Body of pancreas (tissue), 4 donors: ENCODE results near the gene NPHP4. TPM values are rescaled to one million over a fixed set of nuclear protein-coding genes. Genes with fewer than 3 reads are reported as not detected.

Source experiments
- ATAC-seq: fragments of 150-250 bp; one replicate; pipeline ENCODE4 v1.9.1; 2016
- DNase-seq, 4 donors: peaks; one replicate each; pipeline ENCODE4 v3.0.0-alpha.2; 2019
- H3K27ac ChIP-seq, 4 donors: fragments of 200-600 bp; sonication (generic); 1 replicate in 3 of 4; 2 replicates in 1 of 4; pipeline versions ENCODE4 v1.5.1 to v1.6.1; 2016 to 2019; ENCODE audit warnings: mild to moderate bottlenecking in 1 of 4, mixed read lengths in 1 of 4, moderate library complexity in 1 of 4
- H3K27me3 ChIP-seq, 2 donors: fragments of 200-600 bp; sonication (generic); one replicate each; pipeline ENCODE4 v1.6.0; 2016; ENCODE audit warnings: mild to moderate bottlenecking in 1 of 2
- H3K36me3 ChIP-seq, 2 donors: fragments of 200-600 bp; sonication (generic); replicated peaks in 1 of 2; 2 replicates each; pipeline ENCODE4 v1.5.1; 2016; ENCODE audit warnings: low read depth in 2 of 2; ENCODE audit not compliant: insufficient read depth in 1 of 2
- H3K4me1 ChIP-seq: fragments of 200-600 bp; sonication (generic); one replicate; pipeline ENCODE4 v1.6.0; 2016
- H3K4me3 ChIP-seq, 2 donors: fragments of 200-600 bp; sonication (generic); 1 replicate in 1 of 2; 2 replicates in 1 of 2; pipeline ENCODE4 v1.5.1; 2016 to 2019
- H3K9me3 ChIP-seq, 3 donors: fragments of 200-600 bp; sonication (generic); 1 replicate in 2 of 3; 2 replicates in 1 of 3; pipeline ENCODE4 v1.5.1; 2016
- POLR2A ChIP-seq, 3 donors: fragments of 450-650 bp; IDR thresholded peaks; one replicate each; pipeline ENCODE4 v1.6.1; 2016; ENCODE audit warnings: antibody characterized with exemption in 3 of 3, mild to moderate bottlenecking in 2 of 3
- WGBS, 2 donors: methylation state at CpG; one replicate each; pipeline ENCODE4 v1.1.5; 2017; 5-methylcytosine and 5-hydroxymethylcytosine counted together
- intact Hi-C: fragments of 100-400 bp; cut with DNase I; formaldehyde crosslinking; loops from one replicate; pipeline ENCODE4 v1.15.1; 2023
- total RNA-seq, 2 donors: library from RNA; depleted of rRNA; stranded (reverse); fragments of >200 nt; gene quantifications; one replicate each; pipeline ENCODE4 v1.1.0, GENCODE V29; 2016
- TF ChIP-seq, protein P1 (sequence below), 7 experiments: fragments of 450-650 bp in 4 of 7; fragments of 200-600 bp in 3 of 7; sonication (generic) in 3 of 7; IDR thresholded peaks; one replicate each; pipeline ENCODE4 v1.5.1; 2016 to 2019; ENCODE audit warnings: antibody characterized with exemption in 7 of 7

The NPHP4 gene
- total RNA-seq, 2 donors from 2014 or later: 10.4 to 48.5 TPM

DNA sequence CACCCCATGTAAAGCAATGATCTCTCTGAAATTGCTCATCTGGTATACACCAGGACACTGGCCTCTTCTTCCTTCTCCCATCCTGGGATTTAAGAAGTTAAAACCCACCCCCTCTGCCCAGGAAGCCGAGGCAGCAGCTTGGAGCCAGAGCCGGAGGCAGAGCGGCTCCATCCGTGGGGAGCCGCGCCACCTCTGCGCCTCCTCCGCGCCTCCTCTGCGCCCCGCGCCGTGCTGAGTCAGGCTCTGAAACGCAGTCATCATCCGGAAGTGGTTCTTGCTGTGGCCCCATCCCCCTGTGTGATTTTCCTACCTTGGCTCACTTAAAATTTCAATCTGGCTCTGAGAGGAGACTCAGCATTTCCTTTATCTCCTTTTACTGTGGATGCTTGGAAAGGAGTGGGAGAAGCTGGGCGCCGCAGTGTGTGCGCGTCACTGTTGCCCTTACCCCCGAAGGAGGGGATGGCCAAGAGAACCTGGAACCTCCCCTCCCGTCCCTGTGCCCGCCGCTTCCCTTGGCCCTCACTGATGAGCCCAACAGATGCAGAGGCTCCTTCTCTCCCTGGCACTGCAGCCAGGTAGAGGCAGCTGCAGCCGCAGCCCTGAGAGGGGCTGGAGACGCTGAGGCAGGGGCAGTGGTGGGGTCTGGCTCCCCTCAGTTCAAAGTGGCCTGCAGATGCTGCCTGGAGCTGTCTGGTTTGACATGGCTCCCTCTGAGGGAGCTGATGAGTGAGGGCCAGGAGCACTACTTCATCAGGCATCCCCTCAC, 15.3 kb upstream of the NPHP4 start:
- no peak overlapping the region for H3K27ac ChIP-seq
- H3K4me1 ChIP-seq: no peaks in the 10 kb centered on the region
- peaks cover 0 to 7% of the 10 kb centered on the region in 2 donors for H3K27me3 ChIP-seq
- no peak overlapping the region for H3K4me3 ChIP-seq
- intact Hi-C loops: no loop called here
- WGBS, 2 donors: 57 to 68% methylated on average over 25 of the region's 25 CpGs
- H3K9me3 ChIP-seq: no peaks in the 10 kb centered on the region
- ATAC-seq: no peak
- DNase-seq: no peak
- H3K36me3 ChIP-seq: no peaks in the 10 kb centered on the region
- no peak for TF ChIP-seq POLR2A (IDR thresholded peaks at IDR 0.05)
- TF ChIP-seq, protein P1, sequence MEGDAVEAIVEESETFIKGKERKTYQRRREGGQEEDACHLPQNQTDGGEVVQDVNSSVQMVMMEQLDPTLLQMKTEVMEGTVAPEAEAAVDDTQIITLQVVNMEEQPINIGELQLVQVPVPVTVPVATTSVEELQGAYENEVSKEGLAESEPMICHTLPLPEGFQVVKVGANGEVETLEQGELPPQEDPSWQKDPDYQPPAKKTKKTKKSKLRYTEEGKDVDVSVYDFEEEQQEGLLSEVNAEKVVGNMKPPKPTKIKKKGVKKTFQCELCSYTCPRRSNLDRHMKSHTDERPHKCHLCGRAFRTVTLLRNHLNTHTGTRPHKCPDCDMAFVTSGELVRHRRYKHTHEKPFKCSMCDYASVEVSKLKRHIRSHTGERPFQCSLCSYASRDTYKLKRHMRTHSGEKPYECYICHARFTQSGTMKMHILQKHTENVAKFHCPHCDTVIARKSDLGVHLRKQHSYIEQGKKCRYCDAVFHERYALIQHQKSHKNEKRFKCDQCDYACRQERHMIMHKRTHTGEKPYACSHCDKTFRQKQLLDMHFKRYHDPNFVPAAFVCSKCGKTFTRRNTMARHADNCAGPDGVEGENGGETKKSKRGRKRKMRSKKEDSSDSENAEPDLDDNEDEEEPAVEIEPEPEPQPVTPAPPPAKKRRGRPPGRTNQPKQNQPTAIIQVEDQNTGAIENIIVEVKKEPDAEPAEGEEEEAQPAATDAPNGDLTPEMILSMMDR (IDR thresholded peaks at IDR 0.05): no peak

GRCh38 chr1:6006882-6007281, 14.7 kb upstream of the NPHP4 start:
- intact Hi-C loops: no loop called here

GRCh38 chr1:6005276-6005917, 13.2 kb upstream of the NPHP4 start:
- intact Hi-C loops: no loop called here
- ATAC-seq (no peak), DNase-seq (peak in 2 of 4 donors; percentile 1 to 8)
- TF ChIP-seq, protein P1 (IDR thresholded peaks at IDR 0.05): no peak
- TF ChIP-seq POLR2A (IDR thresholded peaks at IDR 0.05): no peak
- WGBS, 2 donors: 58 to 93% methylated on average over 2 to 9 of the region's 10 CpGs
- no peak overlapping the region for H3K4me3 ChIP-seq
- no peaks in the 10 kb centered on the region for H3K4me1 ChIP-seq
- no peaks in the 10 kb centered on the region for H3K36me3 ChIP-seq
- H3K27ac ChIP-seq: no peak overlapping the region
- no peaks in the 10 kb centered on the region for H3K9me3 ChIP-seq
- peaks cover 0 to 7% of the 10 kb centered on the region in 2 donors for H3K27me3 ChIP-seq

More at GRCh38 chr1:6006882-6007281, 14.7 kb upstream of the NPHP4 start:
- no peaks in the 10 kb centered on the region for H3K9me3 ChIP-seq
- TF ChIP-seq, protein P1 (IDR thresholded peaks at IDR 0.05): no peak
- TF ChIP-seq POLR2A (IDR thresholded peaks at IDR 0.05): no peak
- H3K27ac ChIP-seq: no peak overlapping the region
- DNase-seq (peak in 2 of 4 donors; percentile 2 to 4), ATAC-seq (no peak)
- no peaks in the 10 kb centered on the region for H3K36me3 ChIP-seq
- H3K4me1 ChIP-seq: no peaks in the 10 kb centered on the region
- peaks cover 0 to 7% of the 10 kb centered on the region in 2 donors for H3K27me3 ChIP-seq
- no peak overlapping the region for H3K4me3 ChIP-seq
- WGBS, 2 donors: 52 to 63% methylated on average over 1 to 12 of the region's 12 CpGs

DNA sequence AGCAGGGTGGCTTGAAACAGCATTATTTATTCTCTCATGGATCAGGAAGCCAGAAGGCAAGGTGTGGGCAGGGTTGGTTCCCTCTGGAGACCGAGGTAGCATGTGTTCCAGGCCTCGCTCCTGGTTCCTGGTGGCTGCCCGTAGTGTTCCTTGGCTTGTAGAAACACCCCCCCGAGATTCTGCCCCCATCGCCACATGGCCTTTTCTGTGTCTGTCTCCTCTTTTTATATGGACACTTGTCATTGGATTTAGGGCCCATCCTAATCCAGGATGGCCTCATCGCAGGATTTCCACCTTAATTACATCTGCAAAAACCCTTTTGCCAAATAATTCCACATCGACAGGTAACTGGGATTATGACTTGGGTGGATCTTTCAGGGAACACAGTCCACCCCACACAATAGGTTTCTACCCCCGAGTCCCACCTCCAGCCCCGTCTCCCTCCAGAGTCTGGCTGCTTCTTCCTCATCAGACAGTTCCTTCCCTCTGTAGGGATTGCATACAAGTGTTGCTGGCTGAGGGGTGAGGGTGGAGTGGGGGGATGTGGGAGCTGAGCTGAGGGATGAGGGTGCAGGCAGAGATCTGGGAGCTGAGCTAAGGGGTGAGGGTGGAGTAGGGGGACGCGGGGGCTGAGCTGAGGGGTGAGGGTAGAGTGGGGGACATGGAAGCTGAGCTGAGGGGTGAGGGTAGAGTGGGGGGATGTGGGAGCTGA, 12.3 kb upstream of the NPHP4 start:
- Histone ChIP-seq H3K27ac (no peak overlapping the region), H3K4me1 (no peaks in the 10 kb centered on the region), H3K36me3 (no peaks in the 10 kb centered on the region), H3K4me3 (no peak overlapping the region), H3K9me3 (no peaks in the 10 kb centered on the region), H3K27me3 (peaks cover 0 to 7% of the 10 kb centered on the region in 2 donors)
- ATAC-seq (no peak), DNase-seq (peak in 2 of 4 donors; percentile 1 to 5)
- 89 to 93% methylated on average over 8 to 9 of the region's 11 CpGs for WGBS, 2 donors
- intact Hi-C loops: no loop called here
- no peak for TF ChIP-seq POLR2A (IDR thresholded peaks at IDR 0.05)
- TF ChIP-seq, protein P1 (IDR thresholded peaks at IDR 0.05): no peak
